Prostate gland (tissue), 2 donors: Measurements from ENCODE around the gene RNF151.

Experiments
- POLR2A ChIP-seq: fragments of 450-650 bp; IDR thresholded peaks from one replicate; pipeline ENCODE4 v1.6.1; 2016; ENCODE audit warnings: antibody characterized with exemption, mild to moderate bottlenecking
- TF ChIP-seq, protein P1 (sequence below), 4 experiments: fragments of 200-600 bp in 2 of 4; fragments of 450-650 bp in 2 of 4; sonication (generic) in 2 of 4; IDR thresholded peaks; 1 replicate in 3 of 4; 2 replicates in 1 of 4; pipeline ENCODE4 v1.5.1; 2016 to 2019; ENCODE audit warnings: antibody characterized with exemption in 4 of 4, mild to moderate bottlenecking in 2 of 4, moderate library complexity in 2 of 4

GRCh38 chr16:1984347-1985225 is 17.9 kb downstream of the RNF151 start:
- TF ChIP-seq, protein P1, sequence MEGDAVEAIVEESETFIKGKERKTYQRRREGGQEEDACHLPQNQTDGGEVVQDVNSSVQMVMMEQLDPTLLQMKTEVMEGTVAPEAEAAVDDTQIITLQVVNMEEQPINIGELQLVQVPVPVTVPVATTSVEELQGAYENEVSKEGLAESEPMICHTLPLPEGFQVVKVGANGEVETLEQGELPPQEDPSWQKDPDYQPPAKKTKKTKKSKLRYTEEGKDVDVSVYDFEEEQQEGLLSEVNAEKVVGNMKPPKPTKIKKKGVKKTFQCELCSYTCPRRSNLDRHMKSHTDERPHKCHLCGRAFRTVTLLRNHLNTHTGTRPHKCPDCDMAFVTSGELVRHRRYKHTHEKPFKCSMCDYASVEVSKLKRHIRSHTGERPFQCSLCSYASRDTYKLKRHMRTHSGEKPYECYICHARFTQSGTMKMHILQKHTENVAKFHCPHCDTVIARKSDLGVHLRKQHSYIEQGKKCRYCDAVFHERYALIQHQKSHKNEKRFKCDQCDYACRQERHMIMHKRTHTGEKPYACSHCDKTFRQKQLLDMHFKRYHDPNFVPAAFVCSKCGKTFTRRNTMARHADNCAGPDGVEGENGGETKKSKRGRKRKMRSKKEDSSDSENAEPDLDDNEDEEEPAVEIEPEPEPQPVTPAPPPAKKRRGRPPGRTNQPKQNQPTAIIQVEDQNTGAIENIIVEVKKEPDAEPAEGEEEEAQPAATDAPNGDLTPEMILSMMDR (IDR thresholded peaks at IDR 0.05) = no peak
- TF ChIP-seq POLR2A = no peak
